ELF-1 (cell line): ENCODE results near the gene FDXR.

Experiments
- DNase-seq: peaks from one replicate; pipeline ENCODE4 v3.0.0-alpha.2; 2016; ENCODE audit warnings: low read depth, low spot score

FDXR gene

GRCh38 chr17:74836691-74837467 is 35.9 kb downstream of the FDXR start:
- DNase-seq, result no peak

- DNase-seq, result no peak
Observed at GRCh38 chr17:74836191-74836590, 36.6 kb downstream of the FDXR start.

GRCh38 chr17:74833501-74834377 is 39.1 kb downstream of the FDXR start:
- DNase-seq, result no peak

GRCh38 chr17:74832421-74832820 is 40.4 kb downstream of the FDXR start:
- DNase-seq, result no peak

GRCh38 chr17:74831444-74832146 is 41.2 kb downstream of the FDXR start:
- DNase-seq, result no peak

- DNase-seq, result no peak
Observed at GRCh38 chr17:74830861-74831260, 41.9 kb downstream of the FDXR start.

- DNase-seq, result no peak
Observed at GRCh38 chr17:74827800-74828199, 45.0 kb downstream of the FDXR start.

- no peak for DNase-seq
Observed at GRCh38 chr17:74825952-74826719, 46.7 kb downstream of the FDXR start.

- DNase-seq, result no peak
Observed at GRCh38 chr17:74824961-74825627, 47.7 kb downstream of the FDXR start.

- no peak for DNase-seq
Observed at GRCh38 chr17:74822939-74823367, 49.8 kb downstream of the FDXR start.

- DNase-seq, result no peak
Observed at GRCh38 chr17:74822335-74822938, 50.4 kb downstream of the FDXR start.

- no peak for DNase-seq
Observed at GRCh38 chr17:74821655-74822334, 51.0 kb downstream of the FDXR start.

GRCh38 chr17:74819801-74820436 is 52.9 kb downstream of the FDXR start:
- no peak for DNase-seq

- no peak for DNase-seq
Observed at GRCh38 chr17:74818291-74818938, 54.4 kb downstream of the FDXR start.

GRCh38 chr17:74816905-74817620 is 55.7 kb downstream of the FDXR start:
- DNase-seq, result no peak

- peak; percentile 34 for DNase-seq
Observed at GRCh38 chr17:74815550-74816370, 57.0 kb downstream of the FDXR start.

GRCh38 chr17:74815067-74815466 is 57.7 kb downstream of the FDXR start:
- DNase-seq, result no peak
